ENCODE data around the gene KCNQ1. TPM values are rescaled to one million over a fixed set of nuclear protein-coding genes. Genes with fewer than 3 reads are reported as not detected.

Gene KCNQ1
- total RNA-seq, 1 donor from 2014 or later = 2.7 TPM

DNA sequence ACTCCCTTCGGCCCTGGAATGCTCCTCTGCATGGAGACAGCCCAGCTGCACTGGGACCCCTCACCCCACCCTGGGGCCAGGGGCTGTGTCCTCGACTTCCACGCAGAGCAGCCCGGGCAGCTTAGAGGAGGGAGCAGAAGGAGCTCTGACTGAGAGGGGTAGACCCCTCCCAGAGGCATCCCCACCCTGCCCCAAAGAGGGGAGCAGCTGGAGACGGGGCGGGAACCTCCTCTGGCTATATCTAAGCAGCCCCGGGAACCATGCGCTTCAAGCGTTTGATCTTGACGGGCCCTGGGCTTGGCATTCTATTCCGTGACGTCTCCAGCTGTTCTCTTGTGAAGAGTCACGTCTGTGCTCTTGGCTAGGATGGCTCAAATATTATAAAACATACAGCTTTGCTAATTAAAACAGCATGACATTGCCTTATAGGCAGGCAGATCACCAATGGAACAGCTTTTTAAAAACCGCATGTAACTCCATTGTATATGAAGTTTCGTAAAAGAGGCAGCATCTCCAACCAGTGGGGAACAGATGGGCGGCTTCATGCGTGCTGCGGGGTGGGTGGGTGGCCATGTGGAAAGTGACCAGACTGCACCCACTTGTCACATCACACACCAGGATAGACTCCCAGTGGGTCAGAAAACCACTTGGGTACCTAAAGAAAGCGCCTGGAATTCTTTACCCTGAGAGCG, 7.7 kb downstream of the KCNQ1 start:
- TF ChIP-seq, protein P1, sequence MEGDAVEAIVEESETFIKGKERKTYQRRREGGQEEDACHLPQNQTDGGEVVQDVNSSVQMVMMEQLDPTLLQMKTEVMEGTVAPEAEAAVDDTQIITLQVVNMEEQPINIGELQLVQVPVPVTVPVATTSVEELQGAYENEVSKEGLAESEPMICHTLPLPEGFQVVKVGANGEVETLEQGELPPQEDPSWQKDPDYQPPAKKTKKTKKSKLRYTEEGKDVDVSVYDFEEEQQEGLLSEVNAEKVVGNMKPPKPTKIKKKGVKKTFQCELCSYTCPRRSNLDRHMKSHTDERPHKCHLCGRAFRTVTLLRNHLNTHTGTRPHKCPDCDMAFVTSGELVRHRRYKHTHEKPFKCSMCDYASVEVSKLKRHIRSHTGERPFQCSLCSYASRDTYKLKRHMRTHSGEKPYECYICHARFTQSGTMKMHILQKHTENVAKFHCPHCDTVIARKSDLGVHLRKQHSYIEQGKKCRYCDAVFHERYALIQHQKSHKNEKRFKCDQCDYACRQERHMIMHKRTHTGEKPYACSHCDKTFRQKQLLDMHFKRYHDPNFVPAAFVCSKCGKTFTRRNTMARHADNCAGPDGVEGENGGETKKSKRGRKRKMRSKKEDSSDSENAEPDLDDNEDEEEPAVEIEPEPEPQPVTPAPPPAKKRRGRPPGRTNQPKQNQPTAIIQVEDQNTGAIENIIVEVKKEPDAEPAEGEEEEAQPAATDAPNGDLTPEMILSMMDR (IDR thresholded peaks at IDR 0.05) = no peak
- TF ChIP-seq POLR2AphosphoS5 (IDR thresholded peaks at IDR 0.05; ENCODE audit: insufficient read depth in 1 of 2, low read depth in 1 of 2) = no peak
- TF ChIP-seq POLR2A (IDR thresholded peaks at IDR 0.05) = no peak
- no peak overlapping the region for H3K27ac ChIP-seq
- H3K4me3 ChIP-seq = no peak overlapping the region
- intact Hi-C loops (cut with DNase I) = no loop called here
- no peaks in the 10 kb centered on the region for H3K9me3 ChIP-seq
- no peaks in the 10 kb centered on the region for H3K4me1 ChIP-seq
- no peak for DNase-seq (ENCODE audit: extremely low spot score in 2 of 2)
- H3K27me3 ChIP-seq = no peaks in the 10 kb centered on the region
- H3K36me3 ChIP-seq = no peaks in the 10 kb centered on the region

DNA sequence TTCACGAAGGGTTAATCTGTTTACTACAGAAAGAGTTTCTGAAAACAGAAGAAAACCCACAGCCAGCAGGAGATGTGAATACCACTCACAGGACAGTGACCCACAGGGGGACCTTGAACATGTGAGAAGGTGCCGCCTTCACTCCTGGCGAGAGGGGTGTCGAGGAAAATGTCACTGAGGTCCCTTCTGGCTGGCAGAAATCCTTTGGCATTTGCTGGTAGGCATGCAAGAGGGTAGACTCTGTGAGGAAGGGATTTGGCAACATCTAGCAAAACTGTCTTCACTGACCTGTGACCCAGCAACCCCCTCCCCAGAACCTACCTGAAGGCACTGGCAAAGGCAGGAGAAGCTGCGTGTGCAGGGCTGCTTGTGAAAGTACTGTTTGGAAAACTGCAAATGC, 8.6 kb downstream of the KCNQ1 start:
- no peaks in the 10 kb centered on the region for H3K9me3 ChIP-seq
- H3K4me3 ChIP-seq = no peak overlapping the region
- H3K4me1 ChIP-seq = no peaks in the 10 kb centered on the region
- TF ChIP-seq POLR2AphosphoS5 (IDR thresholded peaks at IDR 0.05; ENCODE audit: insufficient read depth in 1 of 2, low read depth in 1 of 2) = no peak
- TF ChIP-seq POLR2A (IDR thresholded peaks at IDR 0.05) = no peak
- TF ChIP-seq, protein P1 (IDR thresholded peaks at IDR 0.05) = no peak
- H3K27ac ChIP-seq = no peak overlapping the region
- intact Hi-C loops (cut with DNase I) = no loop called here
- no peak for DNase-seq (ENCODE audit: extremely low spot score in 2 of 2)
- no peaks in the 10 kb centered on the region for H3K36me3 ChIP-seq
- no peaks in the 10 kb centered on the region for H3K27me3 ChIP-seq

DNA sequence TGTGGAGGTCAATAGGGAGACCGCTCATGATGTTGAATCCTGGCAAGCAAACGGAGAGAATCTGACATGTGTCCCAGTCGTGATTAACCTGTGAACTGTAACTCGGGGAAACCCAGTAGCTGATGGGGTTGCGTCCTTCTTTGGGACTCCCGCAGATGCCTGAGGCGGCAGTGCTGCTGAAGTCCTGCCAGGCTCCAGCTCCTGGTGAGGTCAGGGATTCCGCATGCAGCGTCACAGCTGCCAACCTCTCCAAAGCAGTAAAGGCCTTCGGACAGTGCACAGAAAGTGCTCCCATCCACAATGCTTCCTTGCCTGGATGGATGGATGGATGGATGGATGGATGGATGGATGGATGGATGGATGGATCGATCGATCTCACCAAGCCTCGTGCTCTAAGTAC, 13.5 kb downstream of the KCNQ1 start:
- DNase-seq (ENCODE audit: extremely low spot score in 2 of 2) = no peak
- Histone ChIP-seq H3K27ac (no peak overlapping the region), H3K27me3 (no peaks in the 10 kb centered on the region), H3K36me3 (no peaks in the 10 kb centered on the region), H3K9me3 (no peaks in the 10 kb centered on the region), H3K4me3 (no peak overlapping the region), H3K4me1 (peaks cover 3% of the 10 kb centered on the region)
- TF ChIP-seq POLR2AphosphoS5 (IDR thresholded peaks at IDR 0.05; ENCODE audit: insufficient read depth in 1 of 2, low read depth in 1 of 2) = no peak
- TF ChIP-seq, protein P1 (IDR thresholded peaks at IDR 0.05) = no peak
- TF ChIP-seq POLR2A (IDR thresholded peaks at IDR 0.05) = no peak
- intact Hi-C loops (cut with DNase I) = no loop called here

DNA sequence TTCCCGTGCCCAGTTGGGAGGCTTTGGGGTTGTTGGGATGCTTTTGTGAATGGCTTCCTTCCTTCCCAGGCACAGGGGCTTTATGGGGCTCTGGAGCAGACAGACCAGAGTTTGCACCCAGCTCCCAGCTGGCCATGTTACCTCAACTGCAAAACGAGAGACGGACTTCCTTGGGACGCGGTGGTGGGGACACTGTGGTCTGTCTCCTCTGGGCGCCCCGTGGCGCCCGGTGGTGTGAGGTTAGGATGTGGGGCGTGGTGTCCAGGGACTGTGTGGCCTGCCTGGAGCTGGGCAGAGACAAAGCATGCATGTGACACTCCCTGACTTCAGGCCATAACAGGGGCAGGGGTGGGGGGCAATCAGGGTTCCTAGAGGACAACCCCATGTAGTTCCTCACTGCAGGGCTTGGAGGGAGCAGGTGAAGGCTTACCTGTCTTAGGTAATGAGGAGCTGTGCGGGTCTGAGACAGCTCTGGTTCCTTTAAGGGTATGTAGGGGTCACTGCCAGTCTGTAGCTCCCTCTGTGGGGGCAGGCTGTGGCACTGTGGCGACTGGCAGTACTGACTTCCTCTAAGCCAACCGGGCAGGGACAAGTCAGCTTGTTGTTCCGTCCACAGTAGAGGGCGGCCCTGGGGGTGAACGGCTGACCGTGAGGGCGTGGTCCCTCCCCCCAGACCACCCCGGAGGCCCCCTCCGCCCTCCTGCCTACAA, 14.4 kb downstream of the KCNQ1 start:
- no peak for DNase-seq (ENCODE audit: extremely low spot score in 2 of 2)
- H3K4me3 ChIP-seq = no peak overlapping the region
- H3K36me3 ChIP-seq = no peaks in the 10 kb centered on the region
- no peak overlapping the region for H3K27ac ChIP-seq
- H3K27me3 ChIP-seq = no peaks in the 10 kb centered on the region
- intact Hi-C loops (cut with DNase I) = no loop called here
- no peaks in the 10 kb centered on the region for H3K9me3 ChIP-seq
- TF ChIP-seq POLR2A (IDR thresholded peaks at IDR 0.05) = no peak
- TF ChIP-seq, protein P1 (IDR thresholded peaks at IDR 0.05) = no peak
- H3K4me1 ChIP-seq = peaks cover 7% of the 10 kb centered on the region
